Osteoblast (primary cell): Measurements from ENCODE around the gene DUSP14. TPM values are rescaled to one million over a fixed set of nuclear protein-coding genes. Genes with fewer than 3 reads are reported as not detected.
"Not testable (repeated sequence)": the region's sequence is repeated elsewhere in the genome, so short reads cannot be mapped to it uniquely, and the experiment has no call there.

Experiments used
- DNase-seq: peaks from one replicate; pipeline ENCODE4 v3.0.0; 2011; ENCODE audit warnings: low spot score, mixed read lengths; ENCODE audit not compliant: insufficient read length; ENCODE audit errors: missing footprints
- H2AFZ ChIP-seq: 2 replicates; pipeline ENCODE4 v1.6.0; 2011; ENCODE audit warnings: mild to moderate bottlenecking, low read length
- H3K27ac ChIP-seq: 2 replicates; pipeline ENCODE4 v1.5.1; 2011; ENCODE audit warnings: mild to moderate bottlenecking, low read depth, low read length, moderate library complexity
- H3K27me3 ChIP-seq: 2 replicates; pipeline ENCODE4 v1.6.0; 2012; ENCODE audit warnings: mild to moderate bottlenecking, control low read depth, inconsistent platforms, low read length, moderate library complexity; ENCODE audit not compliant: insufficient read depth
- H3K36me3 ChIP-seq: 2 replicates; pipeline ENCODE4 v1.5.1; 2011; ENCODE audit warnings: mild to moderate bottlenecking, low read length, control low read depth, moderate library complexity; ENCODE audit not compliant: insufficient read depth
- H3K4me1 ChIP-seq: 2 replicates; pipeline ENCODE4 v1.5.1; 2011; ENCODE audit warnings: mild to moderate bottlenecking, low read length, control low read depth, moderate library complexity; ENCODE audit not compliant: insufficient read depth
- H3K4me2 ChIP-seq: 2 replicates; pipeline ENCODE4 v1.6.0; 2011; ENCODE audit warnings: mild to moderate bottlenecking, low read length; ENCODE audit not compliant: insufficient read depth
- H3K4me3 ChIP-seq: fragments of 200-600 bp; sonication (generic); 3 replicates; pipeline ENCODE4 v1.5.1; 2012; ENCODE audit warnings: mild to moderate bottlenecking, low read length, inconsistent platforms; ENCODE audit not compliant: insufficient read depth
- H3K79me2 ChIP-seq: 2 replicates; pipeline ENCODE4 v1.6.0; 2012; ENCODE audit warnings: mild to moderate bottlenecking, low read length, control low read depth, inconsistent platforms; ENCODE audit not compliant: insufficient read depth
- H3K9me3 ChIP-seq: 2 replicates; pipeline ENCODE4 v1.5.1; 2011; ENCODE audit warnings: low read depth, low read length, control low read depth
- H4K20me1 ChIP-seq: 2 replicates; pipeline ENCODE4 v1.6.0; 2012; ENCODE audit warnings: mild to moderate bottlenecking, low read length, control low read depth; ENCODE audit not compliant: insufficient read depth
- total RNA-seq: library from RNA; depleted of rRNA; stranded (reverse); fragments of >200 nt; gene quantifications from 2 replicates; pipeline ENCODE4 v1.2.3, GENCODE V29; 2012
- TF ChIP-seq, protein P1 (sequence below): IDR thresholded peaks from 2 replicates; pipeline ENCODE4 v1.5.1; 2011; ENCODE audit warnings: mild to moderate bottlenecking, low read depth, low read length, moderate library complexity; ENCODE audit errors: extremely low read depth

The DUSP14 gene
- total RNA-seq: 79.3 and 97.7 TPM in 2 replicates

DNA sequence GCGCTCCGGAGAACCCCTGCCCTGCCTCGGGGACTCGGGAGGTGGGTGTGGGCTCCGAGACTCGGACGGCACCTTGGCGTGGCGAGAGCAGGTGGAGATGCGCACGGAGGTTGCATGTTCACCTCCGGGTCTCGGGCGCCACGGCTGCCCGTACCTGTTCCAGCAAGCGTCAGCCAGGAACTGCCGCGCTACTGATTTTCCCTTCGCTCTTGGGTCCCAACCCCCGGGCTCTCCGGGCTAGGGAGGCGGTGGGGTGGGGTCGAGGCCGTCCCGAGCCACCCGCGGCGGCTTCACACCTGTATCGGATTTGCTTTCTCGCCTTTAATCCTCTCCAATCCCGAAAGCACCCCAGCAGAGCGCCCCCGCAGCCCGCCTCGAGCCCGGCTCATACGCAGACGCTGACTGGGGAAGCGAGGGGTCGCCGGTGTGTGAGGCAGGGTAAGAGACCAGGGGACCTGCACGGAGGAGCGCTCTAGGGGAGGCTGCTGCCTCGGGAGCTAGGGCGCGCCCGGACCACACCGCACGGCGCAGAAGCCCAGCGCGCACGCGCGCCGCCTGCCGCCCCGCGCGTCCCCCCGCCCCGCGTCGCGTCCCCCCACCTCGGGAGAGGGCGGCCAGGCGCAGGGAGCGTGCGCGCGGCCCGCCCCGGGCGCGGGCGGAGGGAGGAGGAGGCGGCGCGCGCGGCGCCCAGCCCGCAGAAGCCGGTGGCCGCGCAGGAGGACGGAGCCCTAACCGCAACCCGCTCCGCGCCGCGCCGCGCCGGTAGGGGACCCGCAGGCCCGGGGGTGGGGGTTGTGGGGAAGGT is at the start of gene DUSP14:
TSS of gene DUSP14 (plus strand) at position 695 of the 805 bp plus-strand sequence. CDS start 22,382 bp downstream, outside the sequence.
- peak; percentile 98 for DNase-seq
- H3K27ac ChIP-seq: peak within 1 kb of the TSS; percentile 99

GRCh38 chr17:37440424-37440823 is 49.3 kb upstream of the DUSP14 start:
- Histone ChIP-seq H3K4me3 (no peak overlapping the region), H3K4me2 (no peak overlapping the region), H3K4me1 (peaks cover 2% of the 10 kb centered on the region), H3K9me3 (no peaks in the 10 kb centered on the region), H3K36me3 (peaks cover 44% of the 10 kb centered on the region), H3K79me2 (no peaks in the 10 kb centered on the region), H3K27ac (peak overlapping the region; percentile 72), H4K20me1 (no peaks in the 10 kb centered on the region), H3K27me3 (no peaks in the 10 kb centered on the region), H2AFZ (no peak overlapping the region)
- peak; percentile 43 for DNase-seq
- TF ChIP-seq, protein P1, sequence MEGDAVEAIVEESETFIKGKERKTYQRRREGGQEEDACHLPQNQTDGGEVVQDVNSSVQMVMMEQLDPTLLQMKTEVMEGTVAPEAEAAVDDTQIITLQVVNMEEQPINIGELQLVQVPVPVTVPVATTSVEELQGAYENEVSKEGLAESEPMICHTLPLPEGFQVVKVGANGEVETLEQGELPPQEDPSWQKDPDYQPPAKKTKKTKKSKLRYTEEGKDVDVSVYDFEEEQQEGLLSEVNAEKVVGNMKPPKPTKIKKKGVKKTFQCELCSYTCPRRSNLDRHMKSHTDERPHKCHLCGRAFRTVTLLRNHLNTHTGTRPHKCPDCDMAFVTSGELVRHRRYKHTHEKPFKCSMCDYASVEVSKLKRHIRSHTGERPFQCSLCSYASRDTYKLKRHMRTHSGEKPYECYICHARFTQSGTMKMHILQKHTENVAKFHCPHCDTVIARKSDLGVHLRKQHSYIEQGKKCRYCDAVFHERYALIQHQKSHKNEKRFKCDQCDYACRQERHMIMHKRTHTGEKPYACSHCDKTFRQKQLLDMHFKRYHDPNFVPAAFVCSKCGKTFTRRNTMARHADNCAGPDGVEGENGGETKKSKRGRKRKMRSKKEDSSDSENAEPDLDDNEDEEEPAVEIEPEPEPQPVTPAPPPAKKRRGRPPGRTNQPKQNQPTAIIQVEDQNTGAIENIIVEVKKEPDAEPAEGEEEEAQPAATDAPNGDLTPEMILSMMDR: no peak

More for the DNA sequence above, at the start of gene DUSP14:
- Histone ChIP-seq H3K9me3 (no peaks in the 10 kb centered on the region), H2AFZ (peak within 1 kb of the TSS; percentile 63), H3K4me3 (peak within 1 kb of the TSS; percentile 87), H3K36me3 (no peaks in the 10 kb centered on the region), H4K20me1 (peaks cover 5% of the 10 kb centered on the region), H3K4me2 (peak within 1 kb of the TSS; percentile 99), H3K27me3 (no peaks in the 10 kb centered on the region), H3K4me1 (peaks cover 63% of the 10 kb centered on the region), H3K79me2 (peaks cover 39% of the 10 kb centered on the region)
- TF ChIP-seq, protein P1: no peak

GRCh38 chr17:37441369-37442014 is 48.2 kb upstream of the DUSP14 start:
- not testable (repeated sequence) for H4K20me1 ChIP-seq, H3K27me3 ChIP-seq, H3K9me3 ChIP-seq, H3K4me2 ChIP-seq, H2AFZ ChIP-seq, H3K4me1 ChIP-seq, H3K4me3 ChIP-seq, H3K79me2 ChIP-seq
- Histone ChIP-seq H3K36me3 (peaks cover 44% of the 10 kb centered on the region), H3K27ac (peak overlapping the region; percentile 72)
- peak; percentile 86 for DNase-seq

DNA sequence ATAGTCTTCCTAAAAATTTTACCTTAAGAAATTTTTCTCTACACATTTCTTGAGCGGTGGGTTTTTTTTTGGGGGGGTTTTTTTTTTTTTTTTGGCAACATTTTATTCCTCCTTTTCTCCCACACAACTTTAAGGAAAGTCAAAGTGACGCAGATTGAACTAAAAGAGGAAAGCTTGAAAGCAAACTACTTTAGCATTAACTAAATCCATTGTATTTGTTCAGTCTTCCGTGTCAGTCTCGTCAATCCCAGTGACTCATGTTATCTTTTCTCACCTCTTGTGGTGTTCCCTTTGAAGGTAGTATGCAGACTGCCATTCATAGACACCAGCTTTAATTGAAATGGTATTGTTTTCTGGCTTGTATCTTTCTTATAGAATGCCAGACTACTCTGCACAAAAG is 43.7 kb upstream of the DUSP14 start:
- TF ChIP-seq, protein P1: no peak
- H3K4me1 ChIP-seq: peaks cover 15% of the 10 kb centered on the region
- H3K9me3 ChIP-seq: no peaks in the 10 kb centered on the region
- no peak overlapping the region for H3K27ac ChIP-seq
- H3K4me2 ChIP-seq: no peak overlapping the region
- no peaks in the 10 kb centered on the region for H4K20me1 ChIP-seq
- H3K27me3 ChIP-seq: no peaks in the 10 kb centered on the region
- H3K36me3 ChIP-seq: peaks cover 35% of the 10 kb centered on the region
- no peak overlapping the region for H3K4me3 ChIP-seq
- no peaks in the 10 kb centered on the region for H3K79me2 ChIP-seq
- no peak overlapping the region for H2AFZ ChIP-seq
- DNase-seq: no peak
